Activated CD4-positive, alpha-beta T cell treated with anti-CD3 and anti-CD28 coated beads, Interleukin-2, amount 10 ng/mL, durations not matched to agents 7 days and 5 days (primary cell): Measurements from ENCODE around the gene RP9. TPM values are rescaled to one million over a fixed set of nuclear protein-coding genes. Genes with fewer than 3 reads are reported as not detected.
A peak's percentile ranks its signal among the peaks of the same experiment; 100 is the strongest.

Source experiments
- CTCF ChIA-PET: fragments of 350-600 bp; sonication (Branson Sonifier 250); formaldehyde crosslinking; loops from one replicate; lab custom pipeline; 2021; ENCODE audit warnings: antibody characterized with exemption; lab: Charles Lee
- POLR2A ChIA-PET: fragments of 350-600 bp; sonication (Branson Sonifier 250); formaldehyde crosslinking; loops from one replicate; lab custom pipeline; 2021; ENCODE audit warnings: antibody characterized with exemption; lab: Charles Lee
- DNase-seq: peaks from one replicate; pipeline ENCODE4 v3.0.0-alpha.2; 2020
- H3K27ac Mint-ChIP-seq: one replicate; pipeline ENCODE4 v1.8.0; 2021; ENCODE audit warnings: mild to moderate bottlenecking, moderate library complexity, mixed read lengths
- H3K27me3 Mint-ChIP-seq: one replicate; pipeline ENCODE4 v1.8.0; 2021; ENCODE audit warnings: mixed read lengths
- H3K36me3 Mint-ChIP-seq: one replicate; pipeline ENCODE4 v1.8.0; 2021; ENCODE audit warnings: low read depth, mixed read lengths
- H3K4me1 Mint-ChIP-seq: one replicate; pipeline ENCODE4 v1.8.0; 2021; ENCODE audit warnings: mixed read lengths
- H3K4me3 Mint-ChIP-seq: one replicate; pipeline ENCODE4 v1.8.0; 2021; ENCODE audit warnings: mild to moderate bottlenecking, moderate library complexity, mixed read lengths
- H3K9me3 Mint-ChIP-seq: one replicate; pipeline ENCODE4 v1.8.0; 2021; ENCODE audit warnings: mixed read lengths
- total RNA-seq, 2 experiments: library from RNA; stranded (reverse); gene quantifications; one replicate each; pipeline ENCODE4 v1.2.3, GENCODE V29; 2021

RP9 gene
- 10 to 100 TPM; 10.8 to 13.2 TPM for total RNA-seq

GRCh38 chr7:33109005-33109757 lies at the start of gene RP9:
RP9 (minus strand) TSS chr7:33109404; CDS start chr7:33109372, 32 bp downstream.
- Mint-ChIP-seq H3K27ac (peak within 1 kb of the TSS; percentile 10), H3K27me3 (peaks cover 30% of the 10 kb centered on the region), H3K9me3 (no peaks in the 10 kb centered on the region), H3K4me3 (peak within 1 kb of the TSS; percentile 82), H3K36me3 (no peaks in the 10 kb centered on the region), H3K4me1 (peaks cover 40% of the 10 kb centered on the region)
- ChIA-PET POLR2A (no interaction called here), CTCF (interaction anchor here (0.6 to 2.1 kb wide), 12 partner anchors 11 to 308 kb away, joined by 3 to 11 read pairs (median 3); partner anchors contain the start of gene NT5C3A)
- peak; percentile 74 for DNase-seq

GRCh38 chr7:33157781-33158180 lies 48.6 kb upstream of the RP9 start:
- H3K36me3 Mint-ChIP-seq = peaks cover 2% of the 10 kb centered on the region
- ChIA-PET POLR2A (no interaction called here), CTCF (no interaction called here)
- H3K4me1 Mint-ChIP-seq = peaks cover 1% of the 10 kb centered on the region
- DNase-seq = no peak
- no peaks in the 10 kb centered on the region for H3K27me3 Mint-ChIP-seq
- H3K4me3 Mint-ChIP-seq = no peak overlapping the region
- no peaks in the 10 kb centered on the region for H3K9me3 Mint-ChIP-seq
- no peak overlapping the region for H3K27ac Mint-ChIP-seq

- no peaks in the 10 kb centered on the region for H3K9me3 Mint-ChIP-seq
- H3K27ac Mint-ChIP-seq = no peak overlapping the region
- peaks cover 2% of the 10 kb centered on the region for H3K36me3 Mint-ChIP-seq
- ChIA-PET POLR2A (no interaction called here), CTCF (no interaction called here)
- no peaks in the 10 kb centered on the region for H3K27me3 Mint-ChIP-seq
- H3K4me3 Mint-ChIP-seq = no peak overlapping the region
- no peak for DNase-seq
- peaks cover 1% of the 10 kb centered on the region for H3K4me1 Mint-ChIP-seq
Observed at GRCh38 chr7:33157311-33157710, 48.1 kb upstream of the RP9 start.

- DNase-seq = no peak
- Mint-ChIP-seq H3K36me3 (peaks cover 2% of the 10 kb centered on the region), H3K9me3 (no peaks in the 10 kb centered on the region), H3K27me3 (no peaks in the 10 kb centered on the region), H3K27ac (no peak overlapping the region), H3K4me1 (peaks cover 1% of the 10 kb centered on the region), H3K4me3 (no peak overlapping the region)
- CTCF ChIA-PET = no interaction called here
- POLR2A ChIA-PET = no interaction called here
Observed at GRCh38 chr7:33156441-33156840, 47.2 kb upstream of the RP9 start.

DNA sequence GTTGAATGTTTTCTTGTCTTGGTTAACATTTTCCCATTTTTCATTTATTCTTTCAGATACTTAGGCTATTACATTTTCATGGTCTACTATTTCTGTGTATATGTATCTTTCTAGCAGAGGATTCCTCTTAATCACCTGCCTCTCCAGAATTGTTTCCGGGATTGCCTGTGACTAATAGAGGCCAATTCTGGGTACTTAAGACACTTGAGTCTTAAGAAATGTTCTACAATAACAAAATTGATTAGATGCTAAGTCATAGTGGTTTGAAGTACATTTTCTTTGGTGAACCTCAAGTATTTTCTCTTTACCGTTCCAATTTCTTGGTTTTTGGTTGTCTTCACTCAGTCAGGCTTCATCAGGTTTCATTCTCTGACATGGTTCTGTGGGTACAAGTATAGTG lies 46.6 kb upstream of the RP9 start:
- ChIA-PET POLR2A (no interaction called here), CTCF (no interaction called here)
- Mint-ChIP-seq H3K9me3 (no peaks in the 10 kb centered on the region), H3K4me1 (peaks cover 1% of the 10 kb centered on the region), H3K27me3 (no peaks in the 10 kb centered on the region), H3K36me3 (peaks cover 2% of the 10 kb centered on the region), H3K27ac (no peak overlapping the region), H3K4me3 (no peak overlapping the region)
- DNase-seq = no peak

DNA sequence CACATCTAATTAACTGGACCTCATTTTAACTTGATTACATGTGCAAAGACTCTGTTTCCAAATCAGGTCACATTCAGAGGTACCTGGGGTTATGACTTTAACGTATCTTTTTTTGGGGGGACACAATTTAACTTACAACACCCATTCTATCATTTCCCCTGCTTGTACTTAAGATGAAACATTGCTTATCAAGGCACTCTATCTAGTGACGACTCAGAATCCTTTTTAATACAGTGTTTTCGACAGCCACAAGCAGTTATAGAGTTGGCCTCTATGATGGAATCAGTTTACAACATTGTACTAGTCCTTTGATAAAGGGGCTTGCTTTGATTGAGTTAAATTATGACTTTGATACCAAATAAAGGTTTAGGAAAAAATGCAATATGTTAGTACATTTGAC lies 42.9 kb upstream of the RP9 start:
- CTCF ChIA-PET = no interaction called here
- Mint-ChIP-seq H3K27me3 (no peaks in the 10 kb centered on the region), H3K36me3 (no peaks in the 10 kb centered on the region), H3K9me3 (no peaks in the 10 kb centered on the region), H3K27ac (no peak overlapping the region), H3K4me3 (no peak overlapping the region), H3K4me1 (no peaks in the 10 kb centered on the region)
- POLR2A ChIA-PET = no interaction called here
- DNase-seq = no peak

- no peak for DNase-seq
- Mint-ChIP-seq H3K9me3 (peaks cover 8% of the 10 kb centered on the region), H3K27ac (no peak overlapping the region), H3K27me3 (no peaks in the 10 kb centered on the region), H3K4me3 (no peak overlapping the region), H3K36me3 (no peaks in the 10 kb centered on the region), H3K4me1 (peaks cover 9% of the 10 kb centered on the region)
- POLR2A ChIA-PET = no interaction called here
- CTCF ChIA-PET = interaction anchor here (0.6 kb wide), 1 partner anchor 839 kb away, joined by 3 read pairs; no protein-coding TSS in a partner anchor
Observed at GRCh38 chr7:33145156-33145555, 36.0 kb upstream of the RP9 start.

DNA sequence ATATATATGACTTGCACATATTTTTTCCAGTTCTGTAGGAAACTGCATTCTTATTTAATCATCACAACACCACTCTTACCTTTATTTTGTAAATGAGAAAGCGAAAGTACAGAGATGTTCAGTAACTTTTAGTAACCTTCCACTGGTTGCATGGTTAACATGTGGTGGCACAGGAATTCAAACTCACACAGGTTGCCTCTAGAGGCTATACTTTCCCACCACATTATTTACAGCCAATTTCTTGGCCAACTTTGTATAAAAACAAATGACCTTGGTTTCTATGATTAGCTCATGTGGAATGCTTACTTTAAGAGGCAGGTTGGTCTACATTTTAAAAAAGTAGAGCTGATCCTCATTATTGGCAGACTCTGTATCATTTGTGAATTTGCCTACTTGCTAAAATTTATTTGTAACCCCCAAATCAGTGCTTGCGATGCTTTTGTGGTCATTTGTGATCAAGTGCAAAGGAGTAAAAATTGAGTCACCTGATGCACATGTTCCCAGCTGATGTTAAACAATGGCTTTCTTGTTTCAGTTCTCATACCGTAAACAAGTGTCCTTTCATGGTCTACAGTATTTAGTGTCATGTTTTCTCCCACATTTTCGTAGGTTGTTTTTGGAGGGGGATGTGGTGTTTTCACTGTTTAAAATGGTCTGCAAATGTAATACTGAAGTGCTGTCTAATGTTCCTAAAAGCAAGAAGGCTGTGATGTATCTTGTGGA lies 35.0 kb upstream of the RP9 start:
- ChIA-PET POLR2A (no interaction called here), CTCF (interaction anchor here (0.6 kb wide), 1 partner anchor 840 kb away, joined by 3 read pairs; no protein-coding TSS in a partner anchor)
- no peak overlapping the region for H3K27ac Mint-ChIP-seq
- peaks cover 8% of the 10 kb centered on the region for H3K9me3 Mint-ChIP-seq
- H3K4me3 Mint-ChIP-seq = no peak overlapping the region
- no peaks in the 10 kb centered on the region for H3K27me3 Mint-ChIP-seq
- no peaks in the 10 kb centered on the region for H3K36me3 Mint-ChIP-seq
- no peak for DNase-seq
- peaks cover 9% of the 10 kb centered on the region for H3K4me1 Mint-ChIP-seq

- CTCF ChIA-PET = no interaction called here
- peaks cover 8% of the 10 kb centered on the region for H3K9me3 Mint-ChIP-seq
Observed at GRCh38 chr7:33142585-33142984, 33.4 kb upstream of the RP9 start.

DNA sequence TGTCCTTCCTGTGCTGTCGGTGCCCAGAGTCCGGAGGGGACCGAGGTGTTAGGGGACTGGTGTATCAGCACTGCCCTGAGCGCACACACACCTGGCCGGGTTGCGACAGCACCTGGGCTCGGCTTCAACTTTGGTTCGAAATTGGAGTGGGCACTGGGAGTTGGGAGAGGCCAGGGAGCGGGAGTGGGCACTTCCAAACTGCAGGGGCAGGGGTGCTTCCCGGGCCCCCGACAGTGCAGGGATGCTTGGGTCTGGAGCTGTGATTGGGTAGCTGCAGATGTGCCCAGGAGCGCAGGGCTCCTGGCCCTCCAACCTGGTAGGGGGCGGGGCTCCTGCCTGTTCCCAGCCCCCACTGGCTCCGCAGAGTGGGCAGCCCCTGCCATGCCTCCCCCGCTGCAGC lies 27.9 kb upstream of the RP9 start:
- no peak overlapping the region for H3K27ac Mint-ChIP-seq
- H3K27me3 Mint-ChIP-seq = no peaks in the 10 kb centered on the region
- DNase-seq = no peak
- H3K36me3 Mint-ChIP-seq = peaks cover 1% of the 10 kb centered on the region
- H3K9me3 Mint-ChIP-seq = peaks cover 9% of the 10 kb centered on the region
- H3K4me1 Mint-ChIP-seq = no peaks in the 10 kb centered on the region
- POLR2A ChIA-PET = no interaction called here
- CTCF ChIA-PET = no interaction called here
- H3K4me3 Mint-ChIP-seq = no peak overlapping the region

More at GRCh38 chr7:33142585-33142984, 33.4 kb upstream of the RP9 start:
- Mint-ChIP-seq H3K4me1 (peaks cover 9% of the 10 kb centered on the region), H3K4me3 (no peak overlapping the region), H3K27ac (no peak overlapping the region), H3K27me3 (no peaks in the 10 kb centered on the region), H3K36me3 (no peaks in the 10 kb centered on the region)
- no peak for DNase-seq
- POLR2A ChIA-PET = no interaction called here

DNA sequence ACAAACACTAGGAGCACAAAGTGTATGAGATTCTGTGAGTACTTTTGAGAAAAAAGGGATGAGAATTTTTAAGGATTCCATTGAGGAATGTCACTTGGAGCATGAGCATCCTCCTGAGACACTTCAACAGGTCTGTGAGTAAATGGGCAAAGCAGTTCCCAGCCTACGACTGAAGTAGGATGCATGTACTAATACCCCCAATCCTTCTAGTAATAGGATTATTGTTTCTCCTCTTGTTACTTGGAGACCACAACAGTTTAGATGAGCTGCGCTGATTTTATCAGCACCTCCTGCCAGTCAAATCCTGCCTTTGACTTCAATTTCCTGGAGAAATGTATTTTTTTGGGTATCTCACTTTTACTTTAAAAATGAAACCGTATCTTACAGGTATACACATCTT lies 21.0 kb upstream of the RP9 start:
- peak overlapping the region; percentile 93 for H3K4me3 Mint-ChIP-seq
- peak overlapping the region; percentile 88 for H3K27ac Mint-ChIP-seq
- ChIA-PET CTCF (interaction anchor here (1.2 kb wide), 1 partner anchor 9 kb away, joined by 3 read pairs; no protein-coding TSS in a partner anchor), POLR2A (no interaction called here)
- H3K4me1 Mint-ChIP-seq = peaks cover 18% of the 10 kb centered on the region
- peak; percentile 27 for DNase-seq
- H3K36me3 Mint-ChIP-seq = peaks cover 1% of the 10 kb centered on the region
- H3K9me3 Mint-ChIP-seq = peaks cover 3% of the 10 kb centered on the region
- H3K27me3 Mint-ChIP-seq = no peaks in the 10 kb centered on the region

- POLR2A ChIA-PET = interaction anchor here (0.6 kb wide), 1 partner anchor 238 kb away, joined by 3 read pairs; no protein-coding TSS in a partner anchor
Observed at GRCh38 chr7:33129806-33130153, 20.6 kb upstream of the RP9 start.

More at GRCh38 chr7:33129806-33130153, 20.6 kb upstream of the RP9 start:
- H3K4me3 Mint-ChIP-seq = peak overlapping the region; percentile 93
- CTCF ChIA-PET = interaction anchor here (1.2 kb wide), 1 partner anchor 10 kb away, joined by 3 read pairs; no protein-coding TSS in a partner anchor
- H3K4me1 Mint-ChIP-seq = peaks cover 18% of the 10 kb centered on the region
- peaks cover 1% of the 10 kb centered on the region for H3K36me3 Mint-ChIP-seq
- H3K27ac Mint-ChIP-seq = peak overlapping the region; percentile 88
- no peaks in the 10 kb centered on the region for H3K27me3 Mint-ChIP-seq
- DNase-seq = no peak
- peaks cover 3% of the 10 kb centered on the region for H3K9me3 Mint-ChIP-seq
